HAP-1 (cell line): ENCODE results near the gene CLK2.
"Not testable (repeated sequence)": the region's sequence is repeated elsewhere in the genome, so short reads cannot be mapped to it uniquely, and the experiment has no call there.

Source experiments
- DNase-seq, 2 experiments: peaks; one replicate each; pipeline ENCODE4 v3.0.0-alpha.2; 2016 to 2020; ENCODE audit warnings: low spot score in 2 of 2
- H3K27me3 ChIP-seq: fragments of 250-450 bp; sonication (Bioruptor Pico); 2 replicates; pipeline ENCODE4 v1.5.1; 2020; ENCODE audit warnings: low read depth, mild to moderate bottlenecking, moderate library complexity
- H3K36me3 ChIP-seq: fragments of 250-450 bp; sonication (Bioruptor Pico); replicated peaks from 2 replicates; pipeline ENCODE4 v1.5.1; 2020; ENCODE audit warnings: mild to moderate bottlenecking
- H3K4me1 ChIP-seq: fragments of 250-450 bp; sonication (Bioruptor Pico); 2 replicates; pipeline ENCODE4 v1.5.1; 2020; ENCODE audit warnings: mild to moderate bottlenecking
- H3K4me3 ChIP-seq: fragments of 250-450 bp; sonication (Bioruptor Pico); 2 replicates; pipeline ENCODE4 v1.5.1; 2020; ENCODE audit warnings: mild to moderate bottlenecking, moderate library complexity
- H3K9me3 ChIP-seq: fragments of 250-450 bp; sonication (Bioruptor Pico); 2 replicates; pipeline ENCODE4 v1.5.1; 2020; ENCODE audit warnings: mild to moderate bottlenecking, moderate library complexity
- in situ Hi-C: fragments of 300-500 bp; cut with MboI; formaldehyde crosslinking; loops from 3 replicates; pipeline ENCODE4 v1.14.3; 2020; ENCODE audit warnings: low sequenced_read_pairs, inconsistent platforms, mixed read lengths

The CLK2 gene

GRCh38 chr1:155307247-155307740 lies 34.0 kb upstream of the CLK2 start:
- Histone ChIP-seq H3K27me3 (no peaks in the 10 kb centered on the region), H3K4me1 (0 out of 2 replicates have a peak, but pooled peaks cover 7% of the 10 kb centered on the region), H3K9me3 (no peaks in the 10 kb centered on the region), H3K36me3 (peaks cover 27% of the 10 kb centered on the region), H3K4me3 (no peak overlapping the region)
- in situ Hi-C loops = loop anchor here (5.0 kb wide), 1 partner anchor 35 kb away; the partner anchor contains the start of gene CLK2
- DNase-seq = peak; percentile 45 to 56

GRCh38 chr1:155305881-155306391 lies 32.6 kb upstream of the CLK2 start:
- DNase-seq = no peak
- no peak overlapping the region for H3K4me3 ChIP-seq
- 0 out of 2 replicates have a peak, but pooled peaks cover 7% of the 10 kb centered on the region for H3K4me1 ChIP-seq
- in situ Hi-C loops = loop anchor here (5.0 kb wide), 1 partner anchor 34 kb away; the partner anchor contains the start of gene CLK2
- H3K9me3 ChIP-seq = no peaks in the 10 kb centered on the region
- no peaks in the 10 kb centered on the region for H3K27me3 ChIP-seq
- H3K36me3 ChIP-seq = peaks cover 13% of the 10 kb centered on the region

GRCh38 chr1:155304558-155305063 lies 31.3 kb upstream of the CLK2 start:
- in situ Hi-C loops = loop anchor here (5.0 kb wide), 1 partner anchor 32 kb away; the partner anchor contains the start of gene CLK2
- no peaks in the 10 kb centered on the region for H3K4me1 ChIP-seq

GRCh38 chr1:155301342-155301841 lies 28.1 kb upstream of the CLK2 start, which contains the start of gene PKLR:
Gene PKLR (minus strand): TSS chr1:155301438. CDS start chr1:155301395, 43 bp downstream.
- Histone ChIP-seq H3K4me3 (no peak within 1 kb of the TSS), H3K4me1 (no peaks in the 10 kb centered on the region), H3K36me3 (no peaks in the 10 kb centered on the region), H3K27me3 (no peaks in the 10 kb centered on the region), H3K9me3 (no peaks in the 10 kb centered on the region)
- in situ Hi-C loops = no loop called here
- DNase-seq = no peak

More at GRCh38 chr1:155304558-155305063, 31.3 kb upstream of the CLK2 start:
- no peak for DNase-seq
- no peaks in the 10 kb centered on the region for H3K27me3 ChIP-seq
- no peak overlapping the region for H3K4me3 ChIP-seq
- H3K36me3 ChIP-seq = peaks cover under 1% of the 10 kb centered on the region
- H3K9me3 ChIP-seq = no peaks in the 10 kb centered on the region

GRCh38 chr1:155300553-155301329 lies 27.4 kb upstream of the CLK2 start:
- H3K9me3 ChIP-seq = no peaks in the 10 kb centered on the region
- in situ Hi-C loops = no loop called here
- no peaks in the 10 kb centered on the region for H3K4me1 ChIP-seq
- no peak for DNase-seq
- H3K4me3 ChIP-seq = no peak overlapping the region
- no peaks in the 10 kb centered on the region for H3K36me3 ChIP-seq
- H3K27me3 ChIP-seq = peaks cover 1% of the 10 kb centered on the region; the same call in 1 of the 2 replicates

- no peak overlapping the region for H3K4me3 ChIP-seq
- no peak for DNase-seq
- peaks cover 8% of the 10 kb centered on the region for H3K27me3 ChIP-seq
- H3K9me3 ChIP-seq = no peaks in the 10 kb centered on the region
- in situ Hi-C loops = no loop called here
- H3K36me3 ChIP-seq = no peaks in the 10 kb centered on the region
- no peaks in the 10 kb centered on the region for H3K4me1 ChIP-seq
Measured at GRCh38 chr1:155300024-155300423, 26.7 kb upstream of the CLK2 start.

GRCh38 chr1:155297384-155297783 lies 24.1 kb upstream of the CLK2 start:
- in situ Hi-C loops = no loop called here
- no peaks in the 10 kb centered on the region for H3K9me3 ChIP-seq
- no peaks in the 10 kb centered on the region for H3K4me1 ChIP-seq
- no peak for DNase-seq
- H3K27me3 ChIP-seq = peaks cover 25% of the 10 kb centered on the region
- H3K36me3 ChIP-seq = no peaks in the 10 kb centered on the region
- no peak overlapping the region for H3K4me3 ChIP-seq

GRCh38 chr1:155296661-155297060 lies 23.4 kb upstream of the CLK2 start:
- peaks cover 25% of the 10 kb centered on the region for H3K27me3 ChIP-seq
- in situ Hi-C loops = no loop called here

GRCh38 chr1:155295942-155296267 lies 22.6 kb upstream of the CLK2 start:
- Histone ChIP-seq H3K4me1 (no peaks in the 10 kb centered on the region), H3K4me3 (no peak overlapping the region), H3K36me3 (no peaks in the 10 kb centered on the region), H3K27me3 (peaks cover 25% of the 10 kb centered on the region), H3K9me3 (no peaks in the 10 kb centered on the region)
- in situ Hi-C loops = no loop called here
- no peak for DNase-seq

More at GRCh38 chr1:155296661-155297060, 23.4 kb upstream of the CLK2 start:
- no peak for DNase-seq
- no peak overlapping the region for H3K4me3 ChIP-seq
- no peaks in the 10 kb centered on the region for H3K36me3 ChIP-seq
- no peaks in the 10 kb centered on the region for H3K9me3 ChIP-seq
- H3K4me1 ChIP-seq = no peaks in the 10 kb centered on the region

- in situ Hi-C loops = no loop called here
- Histone ChIP-seq H3K9me3 (no peaks in the 10 kb centered on the region), H3K27me3 (peaks cover 25% of the 10 kb centered on the region), H3K4me3 (no peak overlapping the region), H3K4me1 (no peaks in the 10 kb centered on the region), H3K36me3 (no peaks in the 10 kb centered on the region)
- DNase-seq = no peak
Measured at GRCh38 chr1:155295183-155295941, 22.1 kb upstream of the CLK2 start.

GRCh38 chr1:155294520-155295182 lies 21.3 kb upstream of the CLK2 start:
- in situ Hi-C loops = no loop called here
- Histone ChIP-seq H3K4me1 (no peaks in the 10 kb centered on the region), H3K9me3 (no peaks in the 10 kb centered on the region), H3K27me3 (peaks cover 25% of the 10 kb centered on the region), H3K4me3 (no peak overlapping the region), H3K36me3 (no peaks in the 10 kb centered on the region)
- DNase-seq = no peak

GRCh38 chr1:155293086-155293749 lies 19.9 kb upstream of the CLK2 start:
- DNase-seq = no peak
- no peak overlapping the region for H3K4me3 ChIP-seq
- H3K9me3 ChIP-seq = no peaks in the 10 kb centered on the region
- no peaks in the 10 kb centered on the region for H3K4me1 ChIP-seq
- no peaks in the 10 kb centered on the region for H3K36me3 ChIP-seq
- in situ Hi-C loops = no loop called here
- peaks cover 25% of the 10 kb centered on the region for H3K27me3 ChIP-seq

- DNase-seq, H3K9me3 ChIP-seq, in situ Hi-C loops, H3K4me1 ChIP-seq, H3K4me3 ChIP-seq, H3K36me3 ChIP-seq: not testable (repeated sequence)
- peaks cover 25% of the 10 kb centered on the region for H3K27me3 ChIP-seq
Measured at GRCh38 chr1:155291006-155291405, 17.7 kb upstream of the CLK2 start.
